IPS-18c (cell line): Measurements from ENCODE around the gene AP3B2.
"Not testable (repeated sequence)": the region's sequence is repeated elsewhere in the genome, so short reads cannot be mapped to it uniquely, and the experiment has no call there.

Experiments used
- H3K4me3 ChIP-seq: 2 replicates; pipeline ENCODE4 v1.7.0; 2013; ENCODE audit warnings: low read depth, mild to moderate bottlenecking, low read length, moderate library complexity; ENCODE audit not compliant: insufficient read depth
- H3K9me3 ChIP-seq: one replicate; pipeline ENCODE4 v1.6.1; 2013; ENCODE audit warnings: mild to moderate bottlenecking, low read length, moderate library complexity; ENCODE audit not compliant: control insufficient read depth, insufficient read depth

The AP3B2 gene

DNA sequence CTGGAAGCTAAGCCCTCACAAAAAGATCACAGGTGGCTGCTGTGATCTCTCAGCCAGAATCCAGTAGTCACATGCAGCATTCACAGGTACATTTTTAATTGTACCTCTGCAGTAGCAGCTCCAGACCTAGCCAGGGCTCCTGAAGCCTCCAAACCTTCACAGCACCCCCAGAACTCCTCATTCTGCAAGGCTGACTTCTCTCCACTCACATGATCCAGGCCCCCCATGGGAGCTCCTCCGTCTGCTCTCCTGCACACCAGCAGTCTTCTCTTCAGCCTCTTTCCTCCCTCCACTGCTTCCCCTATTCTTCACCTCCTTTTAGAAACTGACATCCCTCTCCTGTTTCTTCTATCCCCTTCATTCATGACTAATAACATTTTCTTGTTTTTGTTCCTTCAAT lies 49.3 kb downstream of the AP3B2 start:
- Histone ChIP-seq H3K9me3 (no peaks in the 10 kb centered on the region), H3K4me3 (no peak overlapping the region)

DNA sequence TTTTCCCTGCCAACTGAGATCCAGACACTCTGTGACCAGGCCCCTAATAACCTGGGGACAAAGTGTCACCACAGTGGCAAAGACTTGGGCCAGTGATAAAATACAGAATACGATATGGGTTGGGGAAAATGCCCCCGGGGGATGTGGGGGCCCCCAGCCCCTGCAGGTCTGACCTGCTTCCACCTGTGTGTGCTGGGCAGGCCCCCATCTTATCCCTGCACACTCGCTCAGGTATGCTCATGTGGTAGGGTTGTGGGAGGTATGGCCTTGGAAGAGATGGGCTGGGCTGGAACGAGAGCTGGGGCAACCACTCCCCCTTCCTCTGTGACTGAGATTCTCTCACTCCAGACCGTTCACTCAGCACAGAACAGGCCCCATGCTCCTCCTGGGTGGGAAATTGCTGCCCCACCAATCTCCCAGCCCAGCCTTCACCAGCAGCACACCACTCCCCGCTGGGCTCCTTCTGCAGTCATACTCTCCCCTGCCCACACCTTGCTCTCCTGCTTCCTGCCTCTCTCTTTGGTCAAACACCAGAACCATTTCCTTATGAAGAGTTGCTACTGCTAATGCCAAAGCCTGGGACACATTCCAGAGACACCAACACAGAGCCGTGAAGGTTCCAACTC lies 52.9 kb downstream of the AP3B2 start:
- Histone ChIP-seq H3K9me3 (no peaks in the 10 kb centered on the region), H3K4me3 (no peak overlapping the region)

DNA sequence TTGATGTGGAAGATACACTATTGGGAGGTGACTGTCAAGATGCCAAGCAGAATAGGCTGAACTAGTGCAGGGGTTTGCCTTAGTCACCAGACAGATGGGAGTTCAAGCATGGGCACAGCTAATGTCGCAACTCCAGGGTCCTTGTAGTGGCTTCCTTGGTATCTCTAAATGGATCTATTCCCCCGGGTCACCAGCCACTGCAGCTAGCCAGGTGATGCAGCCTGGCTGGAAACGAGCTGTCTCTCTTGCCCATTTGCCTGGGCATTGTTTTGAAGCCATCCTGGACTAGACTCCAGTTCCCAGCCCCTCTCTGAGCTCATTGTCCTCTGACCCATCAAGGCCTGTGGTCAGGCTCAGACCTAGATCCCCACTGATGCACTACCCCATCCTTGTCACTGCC lies 54.1 kb downstream of the AP3B2 start:
- Histone ChIP-seq H3K4me3 (no peak overlapping the region), H3K9me3 (no peaks in the 10 kb centered on the region)

DNA sequence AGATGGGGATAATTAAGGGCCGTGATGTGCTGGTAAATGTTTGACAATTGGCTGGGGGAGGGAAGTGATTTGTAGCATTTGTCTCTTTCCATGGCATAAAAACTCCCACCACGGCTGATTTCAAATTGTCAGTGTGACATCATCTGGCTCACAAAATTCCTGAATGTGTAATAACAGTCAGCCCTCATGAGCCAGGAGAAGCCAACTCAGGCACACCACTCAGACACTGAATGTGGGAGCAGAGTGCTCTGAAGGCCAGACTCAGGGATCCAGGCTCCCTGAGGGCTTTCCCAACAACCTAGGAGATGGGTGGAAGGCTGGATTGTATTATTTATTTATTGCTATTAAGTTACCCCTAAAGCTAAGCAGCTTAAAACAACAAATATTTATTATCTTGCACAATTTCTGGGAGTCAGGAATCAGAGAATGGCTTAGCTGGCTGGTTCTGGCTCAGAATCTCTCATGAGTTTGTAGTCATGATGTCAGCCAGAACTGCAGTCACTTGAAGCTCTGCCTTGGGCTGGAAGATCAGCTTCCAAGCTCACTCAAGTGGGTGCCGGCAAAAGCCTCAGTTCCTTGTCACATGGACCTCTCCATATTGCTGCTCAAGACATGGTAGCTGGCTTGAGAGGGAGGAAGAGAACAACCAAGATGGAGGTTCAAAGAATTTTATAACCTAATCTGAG lies 56.0 kb downstream of the AP3B2 start:
- Histone ChIP-seq H3K4me3 (no peak overlapping the region), H3K9me3 (no peaks in the 10 kb centered on the region)

DNA sequence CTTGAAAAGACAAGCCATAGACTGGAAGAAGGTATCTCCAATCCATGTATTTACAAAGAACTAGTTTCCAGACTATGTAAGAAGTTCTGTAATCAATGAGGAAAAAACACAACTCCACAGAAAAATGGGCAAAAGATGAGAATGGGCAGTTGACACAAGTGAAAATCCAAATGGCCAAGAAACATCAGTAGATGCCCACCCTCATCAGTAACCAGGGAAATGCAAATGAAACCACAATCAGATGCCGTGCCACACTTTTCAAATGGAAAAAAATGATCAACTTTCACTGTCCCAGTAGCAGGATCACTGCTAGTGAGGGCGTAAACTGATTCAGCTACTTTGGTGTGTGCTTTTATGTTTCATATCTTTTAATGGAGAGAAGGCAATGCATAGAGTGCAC lies 58.0 kb downstream of the AP3B2 start:
- no peak overlapping the region for H3K4me3 ChIP-seq
- peaks cover 4% of the 10 kb centered on the region for H3K9me3 ChIP-seq

DNA sequence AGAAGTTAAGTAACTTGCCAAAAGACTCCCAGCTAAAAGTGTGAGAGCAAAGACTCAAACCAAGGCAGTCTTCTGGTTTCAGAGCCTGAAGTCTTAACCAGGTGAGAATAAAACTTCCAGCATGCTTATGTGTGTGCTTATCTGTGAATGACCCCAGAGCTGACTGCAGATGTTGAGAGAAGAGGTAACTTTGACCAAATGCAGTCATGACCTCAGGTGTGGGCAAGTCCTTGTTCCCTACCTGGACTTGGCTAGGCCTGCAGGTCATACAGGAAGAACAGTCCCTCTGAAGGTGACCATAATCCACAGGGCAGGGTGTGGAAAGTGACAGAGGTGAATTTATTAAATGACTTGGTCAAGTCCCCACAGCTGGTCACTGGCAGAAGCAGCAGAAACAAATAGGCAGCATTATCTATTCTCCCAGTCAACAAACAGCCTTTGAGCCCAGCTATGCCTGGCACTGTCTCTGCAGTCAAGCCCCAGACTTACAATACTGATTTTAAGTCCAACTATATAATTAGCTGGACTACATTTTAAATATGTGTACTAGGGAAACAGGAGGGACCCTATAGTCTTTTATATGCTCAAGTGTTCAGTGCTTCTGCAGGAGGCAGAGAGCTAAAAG lies 59.5 kb downstream of the AP3B2 start:
- Histone ChIP-seq H3K9me3 (peaks cover 4% of the 10 kb centered on the region), H3K4me3 (no peak overlapping the region)

DNA sequence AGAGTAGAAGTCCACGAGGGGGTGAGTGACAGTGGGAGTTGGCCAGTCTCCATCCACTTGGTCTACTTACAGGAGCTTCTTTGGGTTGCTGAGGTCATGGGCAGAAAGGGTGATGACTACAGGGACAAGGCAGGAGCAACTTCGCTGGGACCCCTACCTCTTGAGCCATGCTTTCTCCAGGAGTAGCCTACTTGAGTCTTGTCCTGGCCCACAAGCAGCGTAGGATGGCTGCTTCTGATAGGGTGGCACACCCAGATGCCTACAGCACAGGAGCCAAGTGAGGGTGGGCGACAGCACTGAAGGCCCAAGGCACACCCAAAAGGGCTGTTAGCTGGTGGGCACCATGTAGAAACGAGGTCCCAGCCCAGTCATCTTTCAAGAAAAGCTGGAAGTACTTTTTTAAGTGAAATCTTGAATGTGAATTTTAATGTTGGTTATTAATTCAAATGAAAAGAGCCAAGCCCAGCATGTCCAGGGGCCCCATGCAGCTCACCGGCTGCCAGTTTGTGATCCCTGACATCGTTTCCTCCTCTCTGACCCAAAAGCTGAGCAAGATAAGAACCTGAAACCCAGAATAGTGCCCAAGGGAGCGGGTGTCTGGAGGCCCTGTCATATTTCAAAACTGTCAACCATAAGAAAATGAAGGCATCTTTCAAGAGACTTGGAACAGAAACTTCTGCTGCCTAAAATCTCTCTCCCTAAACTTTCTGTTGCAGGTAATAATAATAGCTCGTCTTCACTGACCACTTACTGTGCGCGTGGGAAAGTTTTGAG lies 60.3 kb downstream of the AP3B2 start:
- H3K4me3 ChIP-seq = no peak overlapping the region
- H3K9me3 ChIP-seq = peaks cover 4% of the 10 kb centered on the region

DNA sequence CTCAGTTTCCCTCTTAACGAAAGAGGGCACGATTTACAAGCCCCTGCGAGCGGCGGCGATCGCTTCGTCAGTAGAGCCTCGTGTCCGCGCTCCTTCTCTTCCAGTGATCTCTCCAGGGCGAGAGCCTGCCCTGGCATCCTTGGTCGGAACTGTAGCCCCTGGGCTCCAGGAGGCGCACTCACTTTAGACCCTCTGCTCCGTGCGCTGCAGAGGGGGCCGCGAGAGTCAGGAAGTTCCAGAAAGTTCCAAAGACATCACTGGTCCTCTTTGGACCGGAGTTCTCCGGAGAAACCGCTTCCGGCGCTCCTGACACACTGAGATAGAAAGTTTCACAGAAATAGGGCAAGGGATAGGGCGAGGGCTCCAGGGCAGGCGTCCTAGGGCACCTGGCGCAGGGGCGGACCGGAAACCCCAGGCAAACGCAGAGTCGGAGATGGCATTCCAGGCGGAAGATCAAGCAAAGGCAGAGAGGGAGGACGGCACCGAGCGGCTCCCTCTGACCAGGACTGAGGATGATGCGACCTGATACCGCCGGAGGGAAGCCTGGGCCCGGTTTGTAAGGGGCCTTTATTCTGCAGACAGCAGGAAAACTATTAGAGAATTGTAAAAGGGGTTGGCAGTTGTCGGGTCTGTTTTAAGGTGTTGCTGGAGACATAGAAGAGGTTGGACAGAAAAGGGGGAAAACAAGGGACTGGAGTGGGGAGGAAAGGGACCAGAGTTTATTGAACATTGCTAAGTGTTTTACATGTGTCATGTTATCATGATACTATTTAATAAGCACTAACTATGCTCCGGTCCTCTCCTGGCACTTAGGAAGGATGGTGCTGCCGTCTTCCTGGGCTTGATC lies 61.2 kb downstream of the AP3B2 start:
- peaks cover 4% of the 10 kb centered on the region for H3K9me3 ChIP-seq
- H3K4me3 ChIP-seq = peak overlapping the region; percentile 49

DNA sequence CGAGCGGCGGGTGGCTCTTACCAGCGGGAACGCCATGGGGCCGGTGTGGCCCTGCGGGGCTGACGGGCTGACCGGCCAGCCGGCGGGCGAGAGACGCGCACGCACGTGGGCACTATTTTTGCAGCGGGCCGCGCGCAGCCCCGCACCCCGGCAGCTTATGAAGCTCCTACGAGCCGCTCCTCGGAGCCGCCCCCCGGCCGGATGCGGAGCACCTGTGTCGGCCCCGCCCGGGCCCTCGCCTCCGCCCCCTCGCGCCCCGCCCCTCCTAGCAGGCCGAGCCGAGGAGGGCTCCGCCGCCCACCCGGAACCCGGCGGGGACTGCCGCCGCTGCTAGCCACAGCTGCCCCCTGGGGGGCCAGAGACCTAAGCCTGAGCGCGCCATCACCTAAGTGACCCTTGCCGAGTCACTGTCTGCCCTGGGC lies 61.8 kb downstream of the AP3B2 start:
- peaks cover 4% of the 10 kb centered on the region for H3K9me3 ChIP-seq
- H3K4me3 ChIP-seq = peak overlapping the region; percentile 49

DNA sequence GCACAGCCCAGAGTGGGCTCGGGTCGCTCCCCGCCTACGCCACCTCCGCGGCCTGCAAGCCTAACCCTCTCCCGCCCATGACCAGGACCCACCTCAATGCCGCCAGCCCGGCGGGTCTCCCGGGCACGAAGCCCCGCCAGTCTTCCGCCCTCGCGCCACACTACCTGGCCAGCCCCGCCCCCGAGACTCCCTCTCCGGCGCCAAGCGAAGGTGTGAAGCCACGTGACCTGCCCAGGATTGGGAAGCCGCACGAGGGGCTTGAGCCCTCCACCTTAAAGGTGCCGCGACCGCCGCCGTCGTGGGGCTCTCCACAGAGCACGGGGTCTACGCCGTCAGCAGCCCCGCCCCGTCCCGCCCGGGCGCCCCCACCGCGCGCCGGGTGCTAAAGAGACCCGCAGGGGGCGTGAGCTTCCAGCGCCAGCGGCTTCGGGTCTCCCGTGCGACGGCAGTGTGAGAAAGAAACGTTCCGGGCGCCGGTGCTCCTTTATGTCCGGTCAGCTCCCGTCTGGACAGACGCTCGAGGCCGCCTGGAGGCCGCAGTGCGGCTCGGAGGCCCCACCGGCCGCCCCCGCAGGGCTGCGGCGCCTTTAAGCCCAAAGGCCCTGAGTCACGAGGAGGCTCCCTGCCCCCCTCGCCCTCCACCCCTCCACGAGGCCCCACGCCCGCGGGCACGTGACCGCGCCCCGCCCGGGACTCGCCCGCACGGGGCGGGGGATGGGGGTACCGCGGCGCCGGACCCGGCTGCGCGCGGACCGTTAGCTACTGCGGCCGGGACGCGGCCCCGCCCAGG lies 62.4 kb downstream of the AP3B2 start, which contains the start of gene CPEB1:
Gene CPEB1, minus strand, starts transcription at position 319 of the 790 bp plus-strand sequence. CDS start 18,904 bp downstream, outside the sequence.
- H3K9me3 ChIP-seq = peaks cover 4% of the 10 kb centered on the region
- H3K4me3 ChIP-seq = peak within 1 kb of the TSS; percentile 49

DNA sequence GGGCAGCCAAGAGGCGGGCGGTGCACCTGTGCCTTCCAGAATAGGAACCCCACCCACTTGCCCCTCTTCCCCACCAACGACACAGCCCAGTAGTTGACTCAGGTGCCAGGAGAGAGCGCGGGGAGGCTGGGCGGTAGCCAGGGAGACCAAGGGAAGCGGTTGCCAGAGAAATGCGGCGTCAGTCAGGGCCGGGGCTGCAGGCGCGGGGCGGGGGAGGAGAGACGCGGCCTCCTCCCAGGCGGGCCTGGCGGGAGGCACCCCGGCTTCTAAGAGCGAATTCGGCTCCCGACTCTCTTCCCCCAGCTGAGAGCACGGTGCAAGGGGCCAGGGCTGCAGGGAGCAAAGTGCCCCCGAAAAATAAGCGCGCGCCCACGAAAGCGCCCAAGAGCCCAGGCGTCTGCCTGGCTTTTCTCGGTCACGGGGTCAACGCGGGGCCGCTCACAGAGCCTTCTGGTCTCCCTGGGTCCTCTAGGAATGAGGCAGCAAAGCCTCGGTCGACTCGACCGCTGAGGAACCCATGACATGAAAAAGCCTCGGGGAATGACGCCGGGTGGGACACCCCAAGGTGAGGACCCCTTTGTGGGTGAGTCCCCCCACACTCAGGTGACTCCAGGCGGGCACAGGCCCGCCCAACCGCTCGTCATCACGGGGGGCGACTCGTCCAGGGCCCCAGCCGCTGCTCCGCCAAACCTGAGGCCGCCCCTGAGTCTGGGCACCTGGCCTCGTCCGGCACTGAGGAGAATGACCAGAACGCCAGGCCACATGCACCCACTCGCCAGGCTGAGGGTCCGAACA lies 63.2 kb downstream of the AP3B2 start:
- H3K9me3 ChIP-seq = peaks cover 4% of the 10 kb centered on the region
- peak overlapping the region; percentile 38 for H3K4me3 ChIP-seq

DNA sequence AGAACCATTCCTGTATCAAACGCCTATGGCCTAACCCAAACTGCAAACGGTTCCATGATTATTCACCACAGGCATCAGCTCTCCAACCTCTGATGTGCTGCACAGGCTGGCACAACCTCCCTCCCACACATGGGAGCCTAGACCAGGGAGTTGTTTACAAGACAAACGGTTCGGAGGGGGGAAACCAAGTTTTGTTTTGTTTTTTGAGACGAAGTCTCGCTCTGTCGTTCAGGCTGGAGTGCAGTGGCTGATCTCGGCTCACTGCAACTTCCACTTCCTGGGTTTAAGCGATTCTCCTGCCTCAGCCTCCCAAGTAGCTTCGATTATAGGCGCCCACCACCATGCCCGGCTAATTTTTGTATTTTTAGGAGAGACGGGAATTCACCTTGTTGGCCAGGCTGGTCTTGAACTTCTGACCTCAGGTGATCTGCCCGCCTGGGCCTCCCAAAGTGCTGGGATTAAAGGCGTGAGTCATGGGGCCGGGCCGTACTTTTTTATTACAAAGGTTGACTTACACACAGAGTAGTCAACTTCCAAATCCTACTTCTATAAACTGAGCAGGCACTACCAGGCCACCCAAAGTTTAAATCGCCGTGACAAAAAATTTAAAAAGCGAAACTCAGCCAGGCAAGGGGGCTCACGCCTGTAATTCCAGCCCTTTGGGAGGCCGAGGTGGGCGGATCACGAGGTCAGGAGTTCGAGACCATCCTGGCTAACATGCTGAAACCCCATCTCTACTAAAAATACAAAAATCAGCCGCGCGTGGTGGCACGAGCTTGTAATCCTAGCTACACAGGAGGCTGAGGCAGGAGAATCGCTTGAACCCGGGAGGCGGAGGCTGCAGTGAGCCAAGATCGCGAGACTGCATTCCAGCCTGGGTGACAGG lies 64.5 kb downstream of the AP3B2 start:
- H3K4me3 ChIP-seq, H3K9me3 ChIP-seq: not testable (repeated sequence)

DNA sequence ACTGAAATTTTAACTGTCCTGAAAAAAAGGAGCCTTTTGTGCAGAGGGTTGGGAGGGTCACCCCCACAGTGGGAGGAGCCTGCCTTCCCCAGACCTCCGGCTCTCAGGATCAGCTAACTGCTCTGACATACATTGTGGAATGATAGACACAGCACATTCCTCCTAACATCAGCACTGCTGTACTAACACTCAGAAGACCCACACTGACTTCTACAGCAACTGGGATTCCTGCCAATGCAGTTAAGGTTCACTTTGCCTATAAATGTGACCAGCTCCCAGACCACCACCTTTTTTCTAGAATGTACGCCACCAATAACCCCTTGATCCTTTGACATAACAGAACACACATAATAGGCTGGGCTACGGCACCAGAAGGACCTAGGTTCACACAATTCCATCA lies 65.7 kb downstream of the AP3B2 start:
- Histone ChIP-seq H3K9me3 (peaks cover 4% of the 10 kb centered on the region), H3K4me3 (no peak overlapping the region)

DNA sequence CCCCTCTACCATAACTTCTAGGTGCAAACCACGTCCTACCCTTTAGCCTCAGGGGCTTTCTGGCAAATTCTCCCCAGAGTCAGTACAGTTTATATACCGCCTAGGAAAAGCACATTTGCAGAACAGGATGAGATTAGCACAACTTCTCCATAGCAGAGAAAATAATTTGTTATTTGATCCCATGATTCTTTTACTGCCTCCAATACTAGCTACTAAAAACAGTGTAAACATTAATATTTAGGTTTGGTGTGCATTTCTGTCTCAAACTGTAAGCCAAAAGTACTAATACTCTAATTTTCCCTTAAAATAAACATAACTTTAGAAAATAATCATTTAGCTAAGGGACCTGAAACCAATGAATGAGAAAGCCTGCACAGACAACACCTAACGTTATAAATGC lies 67.0 kb downstream of the AP3B2 start:
- Histone ChIP-seq H3K4me3 (no peak overlapping the region), H3K9me3 (peaks cover 4% of the 10 kb centered on the region)
